OCI-LY7 (cell line): Measurements from ENCODE around the gene CCDC110.

Experiments used
- CTCF ChIP-seq: fragments of 200-600 bp; sonication (generic); conservative IDR thresholded peaks from 2 replicates; pipeline ENCODE4 v1.5.1; 2014; ENCODE audit warnings: mild to moderate bottlenecking, antibody characterized with exemption, low read length, moderate library complexity, mixed read lengths
- EZH2phosphoT487 ChIP-seq: fragments of 200-600 bp; sonication (generic); IDR thresholded peaks from 2 replicates; pipeline ENCODE4 v1.6.1; 2018; ENCODE audit warnings: low read depth, borderline replicate concordance, mild to moderate bottlenecking, mixed run types, antibody characterized with exemption, low read length, moderate library complexity, mixed read lengths

- no peak for TF ChIP-seq CTCF
- no peak for TF ChIP-seq EZH2phosphoT487
These were observed 45.7 kb downstream of the CCDC110 start, which contains the start of gene UFSP2 for GRCh38 chr4:185425647-185426352.
